OCI-LY3 (cell line): ENCODE results near the gene REEP3.

Experiments
- CTCF ChIP-seq: fragments of 200-600, 300-600 bp; sonication (generic); IDR thresholded peaks from 2 replicates; pipeline ENCODE4 v1.5.1; 2014; ENCODE audit warnings: antibody characterized with exemption, low read length, low read depth
- EZH2phosphoT487 ChIP-seq: fragments of 200-600 bp; shearing (Covaris generic); IDR thresholded peaks from 2 replicates; pipeline ENCODE4 v1.6.1; 2018; ENCODE audit warnings: antibody characterized with exemption, mixed run types, low read depth

- TF ChIP-seq CTCF = no peak
- no peak for TF ChIP-seq EZH2phosphoT487
Observed at GRCh38 chr10:63586043-63586442, 64.8 kb downstream of the REEP3 start.
